OCI-LY3 (cell line): ENCODE measurements around the gene P3H2.

Experiments used
- H2AFZ ChIP-seq: fragments of 200-600, 300-600 bp; shearing (Covaris generic); 2 replicates; pipeline ENCODE4 v1.6.0; 2014; ENCODE audit warnings: antibody characterized with exemption, low read depth, low read length
- H3K27ac ChIP-seq: fragments of 200-600, 300-600 bp; sonication (generic); 2 replicates; pipeline ENCODE4 v1.5.1; 2014; ENCODE audit warnings: mild to moderate bottlenecking, low read length, moderate library complexity, mixed read lengths
- H3K27me3 ChIP-seq: fragments of 200-600, 300-600 bp; sonication (generic); 2 replicates; pipeline ENCODE4 v1.6.1; 2014; ENCODE audit warnings: low read depth, low read length, mixed read lengths
- H3K36me3 ChIP-seq: fragments of 200-600, 300-600 bp; sonication (generic); replicated peaks from 2 replicates; pipeline ENCODE3; 2014; ENCODE audit warnings: low read depth, low read length, mixed read lengths
- H3K4me1 ChIP-seq: fragments of 300-600, 200-600 bp; sonication (generic); 2 replicates; pipeline ENCODE4 v1.6.1; 2014; ENCODE audit warnings: low read length, mixed read lengths
- H3K4me2 ChIP-seq: fragments of 200-600, 300-600 bp; sonication (generic); 2 replicates; pipeline ENCODE4 v1.6.1; 2014; ENCODE audit warnings: low read length, mixed read lengths
- H3K4me3 ChIP-seq: fragments of 300-600, 200-600 bp; sonication (generic); 2 replicates; pipeline ENCODE4 v1.5.1; 2014; ENCODE audit warnings: antibody characterized with exemption, mild to moderate bottlenecking, low read length, moderate library complexity
- H3K79me2 ChIP-seq: fragments of 300-600, 200-600 bp; shearing (Covaris generic); 2 replicates; pipeline ENCODE4 v1.6.1; 2014; ENCODE audit warnings: mild to moderate bottlenecking, low read length, mixed read lengths
- H3K9ac ChIP-seq: fragments of 300-600, 200-600 bp; shearing (Covaris generic); 2 replicates; pipeline ENCODE4 v1.6.0; 2014; ENCODE audit warnings: mild to moderate bottlenecking, low read length, moderate library complexity
- H3K9me3 ChIP-seq: fragments of 200-600, 300-600 bp; shearing (Covaris generic); 2 replicates; pipeline ENCODE4 v1.6.1; 2014; ENCODE audit warnings: low read length, mixed read lengths; ENCODE audit not compliant: insufficient read depth
- H4K20me1 ChIP-seq: fragments of 200-600, 300-600 bp; sonication (generic); 2 replicates; pipeline ENCODE4 v1.6.1; 2016; ENCODE audit warnings: low read length, mixed read lengths; ENCODE audit not compliant: insufficient read depth
- EZH2phosphoT487 ChIP-seq: fragments of 200-600 bp; shearing (Covaris generic); IDR thresholded peaks from 2 replicates; pipeline ENCODE4 v1.6.1; 2018; ENCODE audit warnings: antibody characterized with exemption, mixed run types, low read depth
- TF ChIP-seq, protein P1 (sequence below): fragments of 200-600, 300-600 bp; sonication (generic); IDR thresholded peaks from 2 replicates; pipeline ENCODE4 v1.5.1; 2014; ENCODE audit warnings: antibody characterized with exemption, low read length, low read depth

The P3H2 gene

DNA sequence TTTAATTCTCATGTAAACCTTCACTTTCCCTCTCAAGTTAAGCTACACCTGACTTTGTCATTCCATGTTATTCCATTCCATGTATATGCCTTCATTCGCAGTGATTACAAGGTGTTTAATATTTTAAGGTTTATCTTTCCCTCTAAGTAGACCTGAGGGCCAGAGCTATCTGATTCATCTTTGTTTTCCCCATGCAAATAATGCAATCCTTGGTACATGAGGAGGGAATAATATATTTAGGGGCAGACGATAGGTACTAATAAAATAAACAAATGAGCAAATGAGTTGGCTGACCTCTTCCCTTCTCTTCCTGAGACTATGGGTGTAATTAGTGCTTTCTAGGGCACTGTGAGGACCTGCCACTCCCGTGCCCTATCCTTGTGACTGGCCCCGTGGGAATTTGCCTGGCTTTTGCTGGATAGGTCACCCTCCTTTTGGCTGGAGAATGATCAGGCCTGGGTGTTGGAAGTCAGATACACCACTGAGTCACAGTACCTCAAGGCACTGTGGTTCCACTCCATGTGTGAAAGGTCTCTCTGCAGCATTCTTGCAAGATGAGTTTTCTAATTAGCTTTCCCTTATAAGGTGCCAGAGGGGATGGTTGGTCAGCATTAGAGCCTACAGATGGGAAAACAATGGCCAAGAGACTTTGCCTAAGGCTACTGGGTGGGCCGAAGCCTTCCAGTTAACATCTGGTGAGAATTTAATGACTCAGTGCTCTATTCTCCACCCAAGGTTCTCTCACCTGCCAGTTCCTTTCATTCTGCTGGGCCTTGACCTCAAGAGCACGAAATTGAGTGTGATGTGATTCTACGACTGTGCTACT, 183.2 kb downstream of the P3H2 start:
- Histone ChIP-seq H3K4me3 (no peak overlapping the region), H3K9ac (no peak overlapping the region), H3K27ac (no peak overlapping the region), H3K4me1 (no peaks in the 10 kb centered on the region), H4K20me1 (no peaks in the 10 kb centered on the region), H3K27me3 (no peaks in the 10 kb centered on the region), H2AFZ (no peak overlapping the region), H3K36me3 (no peaks in the 10 kb centered on the region), H3K79me2 (no peaks in the 10 kb centered on the region), H3K9me3 (no peaks in the 10 kb centered on the region), H3K4me2 (no peak overlapping the region)
- no peak for TF ChIP-seq EZH2phosphoT487
- TF ChIP-seq, protein P1, sequence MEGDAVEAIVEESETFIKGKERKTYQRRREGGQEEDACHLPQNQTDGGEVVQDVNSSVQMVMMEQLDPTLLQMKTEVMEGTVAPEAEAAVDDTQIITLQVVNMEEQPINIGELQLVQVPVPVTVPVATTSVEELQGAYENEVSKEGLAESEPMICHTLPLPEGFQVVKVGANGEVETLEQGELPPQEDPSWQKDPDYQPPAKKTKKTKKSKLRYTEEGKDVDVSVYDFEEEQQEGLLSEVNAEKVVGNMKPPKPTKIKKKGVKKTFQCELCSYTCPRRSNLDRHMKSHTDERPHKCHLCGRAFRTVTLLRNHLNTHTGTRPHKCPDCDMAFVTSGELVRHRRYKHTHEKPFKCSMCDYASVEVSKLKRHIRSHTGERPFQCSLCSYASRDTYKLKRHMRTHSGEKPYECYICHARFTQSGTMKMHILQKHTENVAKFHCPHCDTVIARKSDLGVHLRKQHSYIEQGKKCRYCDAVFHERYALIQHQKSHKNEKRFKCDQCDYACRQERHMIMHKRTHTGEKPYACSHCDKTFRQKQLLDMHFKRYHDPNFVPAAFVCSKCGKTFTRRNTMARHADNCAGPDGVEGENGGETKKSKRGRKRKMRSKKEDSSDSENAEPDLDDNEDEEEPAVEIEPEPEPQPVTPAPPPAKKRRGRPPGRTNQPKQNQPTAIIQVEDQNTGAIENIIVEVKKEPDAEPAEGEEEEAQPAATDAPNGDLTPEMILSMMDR: no peak

DNA sequence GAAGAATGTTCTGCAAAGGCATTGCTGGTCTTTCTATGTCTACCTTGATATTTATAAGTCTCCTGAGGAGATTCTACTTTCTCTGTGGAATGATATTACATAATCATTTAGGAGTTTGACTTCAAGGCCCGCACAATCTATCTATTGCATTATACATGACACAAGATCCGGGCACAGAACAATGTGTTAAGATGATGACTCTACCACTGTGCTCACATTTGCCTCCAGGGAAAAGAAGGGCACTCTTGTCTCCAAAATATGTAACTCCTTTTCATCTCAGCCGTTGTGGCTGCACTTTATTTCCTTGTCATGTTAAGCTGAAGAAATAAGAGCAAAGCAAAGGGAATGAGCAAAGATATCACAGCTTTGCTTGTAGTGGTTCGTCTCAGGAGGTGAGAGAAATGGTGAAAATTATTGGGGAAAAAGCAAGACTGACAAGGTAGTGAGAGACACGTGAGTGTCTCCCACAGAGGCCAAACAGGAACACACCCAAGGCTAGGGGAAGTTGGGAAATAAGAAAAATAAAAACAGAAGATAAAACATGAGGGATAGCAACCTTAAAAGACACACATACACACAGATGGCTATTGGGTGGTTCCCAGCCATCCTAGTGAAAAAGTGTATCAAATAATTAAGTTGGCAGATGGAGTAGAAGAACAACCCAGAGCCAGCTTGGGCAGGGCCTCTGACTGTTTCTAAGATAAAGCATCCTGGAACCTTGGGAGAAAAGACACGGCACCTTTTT, 184.3 kb downstream of the P3H2 start:
- Histone ChIP-seq H3K4me3 (no peak overlapping the region), H3K36me3 (no peaks in the 10 kb centered on the region), H3K4me1 (no peaks in the 10 kb centered on the region), H3K9me3 (no peaks in the 10 kb centered on the region), H3K4me2 (no peak overlapping the region), H3K79me2 (no peaks in the 10 kb centered on the region), H3K27me3 (no peaks in the 10 kb centered on the region), H4K20me1 (no peaks in the 10 kb centered on the region), H3K27ac (no peak overlapping the region), H3K9ac (no peak overlapping the region), H2AFZ (no peak overlapping the region)
- TF ChIP-seq, protein P1: no peak
- TF ChIP-seq EZH2phosphoT487: no peak

DNA sequence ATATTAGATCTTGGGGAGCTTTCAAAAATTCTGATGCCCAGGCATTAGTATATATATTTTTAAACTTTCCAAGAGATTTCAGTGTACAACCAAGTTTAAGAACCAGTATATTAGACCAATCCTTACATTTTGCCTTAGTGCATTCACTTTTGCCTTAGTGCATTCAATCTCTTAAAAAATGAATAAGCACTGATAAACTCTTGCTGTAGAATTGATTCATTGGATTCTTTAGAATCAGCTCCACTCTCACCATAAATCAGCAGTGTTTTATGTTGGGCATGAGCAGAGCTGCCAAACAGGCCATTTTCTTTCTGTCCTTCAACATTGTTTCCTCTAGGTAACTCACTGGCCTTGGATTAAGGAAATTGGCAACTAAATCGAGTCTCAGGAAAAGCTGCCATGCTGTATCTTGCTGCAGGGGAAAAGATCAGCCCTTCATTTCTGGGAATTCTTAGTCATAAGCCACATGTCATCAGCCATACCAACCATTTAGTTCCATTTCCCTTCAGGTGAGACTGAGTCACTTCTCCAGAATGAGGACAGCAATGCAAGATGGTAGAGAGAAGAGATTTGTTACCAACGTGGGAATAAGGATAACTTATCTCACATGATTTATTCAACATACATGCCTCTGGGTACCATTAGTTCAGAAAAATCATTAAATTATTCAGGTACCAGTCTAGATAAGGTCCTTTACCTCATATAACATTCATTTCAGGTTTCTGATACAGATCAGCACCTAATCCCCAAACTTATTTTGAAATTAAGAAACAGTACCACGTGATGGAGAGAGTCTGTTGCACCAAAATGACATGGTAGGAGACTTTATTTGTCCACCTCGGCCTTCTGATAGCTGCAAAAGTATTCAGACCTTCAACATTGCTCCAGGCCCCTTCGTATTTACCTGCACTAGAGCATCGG, 192.5 kb downstream of the P3H2 start:
- TF ChIP-seq, protein P1: no peak
- no peak for TF ChIP-seq EZH2phosphoT487
- H3K9ac ChIP-seq: no peak overlapping the region
- H3K4me1 ChIP-seq: peaks cover 9% of the 10 kb centered on the region; the same call in 1 of the 2 replicates
- H3K4me3 ChIP-seq: no peak overlapping the region
- no peak overlapping the region for H3K27ac ChIP-seq
- H3K27me3 ChIP-seq: no peaks in the 10 kb centered on the region
- no peak overlapping the region for H3K4me2 ChIP-seq
- no peak overlapping the region for H2AFZ ChIP-seq
- no peaks in the 10 kb centered on the region for H4K20me1 ChIP-seq
- H3K9me3 ChIP-seq: no peaks in the 10 kb centered on the region
- no peaks in the 10 kb centered on the region for H3K36me3 ChIP-seq
- no peaks in the 10 kb centered on the region for H3K79me2 ChIP-seq

DNA sequence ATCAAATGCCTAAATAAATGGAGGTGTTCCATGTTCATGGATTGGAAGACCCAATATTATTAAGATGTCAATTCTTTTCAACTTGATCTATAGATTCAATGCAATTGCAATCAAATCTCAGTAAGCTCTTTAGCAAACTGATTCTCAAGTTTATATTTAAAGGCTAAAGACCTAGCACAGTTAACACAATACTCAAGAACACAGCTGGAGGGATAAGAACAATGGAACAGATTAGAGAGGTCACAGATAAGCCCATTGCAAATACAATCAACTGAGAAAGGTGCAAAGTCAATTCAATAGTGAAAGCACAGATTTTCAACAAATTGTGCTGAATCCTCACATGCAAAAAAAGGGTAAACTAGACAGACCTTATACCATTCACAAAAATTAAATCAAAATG, 198.9 kb downstream of the P3H2 start:
- TF ChIP-seq, protein P1: no peak
- TF ChIP-seq EZH2phosphoT487: no peak
- H3K4me2 ChIP-seq: no peak overlapping the region
- H3K36me3 ChIP-seq: no peaks in the 10 kb centered on the region
- H4K20me1 ChIP-seq: no peaks in the 10 kb centered on the region
- H3K9me3 ChIP-seq: no peaks in the 10 kb centered on the region
- no peaks in the 10 kb centered on the region for H3K27me3 ChIP-seq
- no peaks in the 10 kb centered on the region for H3K4me1 ChIP-seq
- no peak overlapping the region for H3K27ac ChIP-seq
- H3K9ac ChIP-seq: no peak overlapping the region
- H3K79me2 ChIP-seq: no peaks in the 10 kb centered on the region
- H2AFZ ChIP-seq: no peak overlapping the region
- H3K4me3 ChIP-seq: no peak overlapping the region
